DND-41 (cell line): ENCODE measurements around the gene ZNF888.
A peak's percentile ranks its signal among the peaks of the same experiment; 100 is the strongest.
"Not testable (repeated sequence)": the region's sequence is repeated elsewhere in the genome, so short reads cannot be mapped to it uniquely, and the experiment has no call there.

Experiments used
- ATAC-seq: fragments of 200-7000 bp; cut with Tn5 transposase; 3 replicates; pipeline ENCODE4 v1.9.1; 2021; ENCODE audit warnings: low read depth; ENCODE audit not compliant: insufficient read depth
- DNase-seq: peaks from one replicate; pipeline ENCODE4 v3.0.0-alpha.2; 2020
- H2AFZ ChIP-seq: 2 replicates; pipeline ENCODE4 v1.6.0; 2012; ENCODE audit warnings: low read depth, low read length
- H3K27ac ChIP-seq: 2 replicates; pipeline ENCODE4 v1.5.1; 2012; ENCODE audit warnings: low read length, inconsistent platforms
- H3K27me3 ChIP-seq: fragments of 200-600 bp; sonication (generic); 2 replicates; pipeline ENCODE4 v1.6.0; 2012; ENCODE audit warnings: low read length, mild to moderate bottlenecking, inconsistent platforms; ENCODE audit not compliant: insufficient read depth, poor library complexity
- H3K36me3 ChIP-seq: 2 replicates; pipeline ENCODE4 v1.5.1; 2012; ENCODE audit warnings: low read length, inconsistent platforms; ENCODE audit not compliant: insufficient read depth
- H3K4me1 ChIP-seq: 2 replicates; pipeline ENCODE4 v1.5.1; 2012; ENCODE audit warnings: mild to moderate bottlenecking, low read length; ENCODE audit not compliant: insufficient read depth
- H3K4me2 ChIP-seq: 2 replicates; pipeline ENCODE4 v1.6.0; 2012; ENCODE audit warnings: mild to moderate bottlenecking, moderate library complexity, low read length, inconsistent platforms; ENCODE audit not compliant: insufficient read depth
- H3K4me3 ChIP-seq, 2 experiments: fragments of 200-600 bp in 1 of 2; shearing (Covaris generic) in 1 of 2; 2 replicates each; pipeline ENCODE4 v1.5.1; 2012 to 2016; ENCODE audit warnings: inconsistent platforms in 2 of 2, low read length in 2 of 2, mild to moderate bottlenecking in 2 of 2, low read depth in 1 of 2, moderate library complexity in 1 of 2
- H3K79me2 ChIP-seq: 2 replicates; pipeline ENCODE4 v1.6.0; 2012; ENCODE audit warnings: low read length, inconsistent platforms; ENCODE audit not compliant: insufficient read depth
- H3K9ac ChIP-seq: 2 replicates; pipeline ENCODE4 v1.6.0; 2012; ENCODE audit warnings: low read depth, mild to moderate bottlenecking, inconsistent platforms, low read length, moderate library complexity
- H3K9me3 ChIP-seq: 2 replicates; pipeline ENCODE4 v1.5.1; 2012; ENCODE audit warnings: low read length, moderate library complexity, mild to moderate bottlenecking, inconsistent platforms; ENCODE audit not compliant: insufficient read depth, severe bottlenecking
- H4K20me1 ChIP-seq: 2 replicates; pipeline ENCODE4 v1.6.0; 2012; ENCODE audit warnings: low read length; ENCODE audit not compliant: insufficient read depth
- CTCF ChIP-seq: IDR thresholded peaks from 2 replicates; pipeline ENCODE4 v1.5.1; 2012; ENCODE audit warnings: borderline replicate concordance, low read length, moderate library complexity, mild to moderate bottlenecking; ENCODE audit not compliant: poor library complexity, severe bottlenecking; ENCODE audit errors: extremely low read depth
- EZH2 ChIP-seq: IDR thresholded peaks from 3 replicates; pipeline ENCODE4 v1.6.1; 2012; ENCODE audit warnings: borderline replicate concordance, low read depth, mild to moderate bottlenecking, moderate library complexity, low read length, inconsistent platforms; ENCODE audit not compliant: severe bottlenecking

ZNF888 gene

GRCh38 chr19:52889076-52889475, 34.2 kb downstream of the ZNF888 start:
- Histone ChIP-seq H3K36me3 (peaks cover 77% of the 10 kb centered on the region), H3K4me3 (no peak overlapping the region), H3K27me3 (no peaks in the 10 kb centered on the region), H3K79me2 (peaks cover 12% of the 10 kb centered on the region), H3K27ac (no peak overlapping the region), H3K9ac (no peak overlapping the region), H2AFZ (no peak overlapping the region), H3K9me3 (no peaks in the 10 kb centered on the region), H3K4me1 (no peaks in the 10 kb centered on the region), H4K20me1 (peaks cover 6% of the 10 kb centered on the region; the same call in 1 of the 2 replicates), H3K4me2 (no peak overlapping the region)
- no peak for DNase-seq
- TF ChIP-seq EZH2, result no peak
- TF ChIP-seq CTCF, result no peak
- no peak for ATAC-seq

- no peak for DNase-seq
- H3K9me3 ChIP-seq, result no peaks in the 10 kb centered on the region
- TF ChIP-seq CTCF (no peak), EZH2 (no peak)
- H3K36me3 ChIP-seq, result peaks cover 69% of the 10 kb centered on the region
- H3K4me2 ChIP-seq, result no peak overlapping the region
- H3K4me3 ChIP-seq, result no peak overlapping the region
- H3K27me3 ChIP-seq, result no peaks in the 10 kb centered on the region
- H3K4me1 ChIP-seq, result no peaks in the 10 kb centered on the region
- no peak for ATAC-seq
- no peaks in the 10 kb centered on the region for H3K79me2 ChIP-seq
- H3K27ac ChIP-seq, result no peak overlapping the region
- H2AFZ ChIP-seq, result no peak overlapping the region
- H4K20me1 ChIP-seq, result no peaks in the 10 kb centered on the region
- H3K9ac ChIP-seq, result no peak overlapping the region
Measured at GRCh38 chr19:52880895-52881389, 42.3 kb downstream of the ZNF888 start.

GRCh38 chr19:52872996-52873395, 50.2 kb downstream of the ZNF888 start:
- not testable (repeated sequence) for H4K20me1 ChIP-seq, H3K27me3 ChIP-seq, H3K9ac ChIP-seq, ATAC-seq, H3K36me3 ChIP-seq, H2AFZ ChIP-seq, DNase-seq, H3K4me2 ChIP-seq, H3K9me3 ChIP-seq, H3K79me2 ChIP-seq, H3K27ac ChIP-seq, H3K4me3 ChIP-seq, H3K4me1 ChIP-seq

DNA sequence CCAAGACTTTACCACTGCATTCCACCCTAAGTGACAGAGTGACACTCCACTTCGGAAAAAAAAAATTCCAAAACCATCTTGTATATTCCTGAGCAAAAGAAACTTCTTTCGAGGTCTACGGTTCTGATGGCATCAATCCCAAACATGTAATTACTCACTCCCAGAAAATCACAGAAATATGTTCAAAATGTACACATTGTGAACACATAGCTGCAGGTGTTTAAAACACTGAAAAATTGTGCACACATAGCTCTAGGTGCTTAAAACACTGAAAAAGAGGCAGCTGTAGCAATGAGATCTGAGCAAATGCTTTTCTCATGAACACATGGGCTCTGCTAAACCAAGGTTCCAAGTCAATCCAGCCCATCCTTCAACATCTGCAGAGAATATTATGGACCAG, 51.8 kb downstream of the ZNF888 start:
- H3K27me3 ChIP-seq, result no peaks in the 10 kb centered on the region
- no peak overlapping the region for H3K4me2 ChIP-seq
- ATAC-seq (no peak), DNase-seq (no peak)
- H3K9ac ChIP-seq, result no peak overlapping the region
- no peaks in the 10 kb centered on the region for H3K36me3 ChIP-seq
- H3K9me3 ChIP-seq, result no peaks in the 10 kb centered on the region
- H3K4me1 ChIP-seq, result no peaks in the 10 kb centered on the region
- no peaks in the 10 kb centered on the region for H4K20me1 ChIP-seq
- no peaks in the 10 kb centered on the region for H3K79me2 ChIP-seq
- H2AFZ ChIP-seq, result no peak overlapping the region
- H3K4me3 ChIP-seq, result no peak overlapping the region
- TF ChIP-seq CTCF, result no peak
- TF ChIP-seq EZH2, result no peak
- H3K27ac ChIP-seq, result no peak overlapping the region

GRCh38 chr19:52868031-52868430, 55.2 kb downstream of the ZNF888 start:
- H3K4me2 ChIP-seq, H2AFZ ChIP-seq, H3K4me3 ChIP-seq, H3K9ac ChIP-seq, H3K4me1 ChIP-seq, H3K79me2 ChIP-seq, DNase-seq, H3K27ac ChIP-seq, ATAC-seq, H3K27me3 ChIP-seq, H3K36me3 ChIP-seq, H4K20me1 ChIP-seq, H3K9me3 ChIP-seq: not testable (repeated sequence)

DNA sequence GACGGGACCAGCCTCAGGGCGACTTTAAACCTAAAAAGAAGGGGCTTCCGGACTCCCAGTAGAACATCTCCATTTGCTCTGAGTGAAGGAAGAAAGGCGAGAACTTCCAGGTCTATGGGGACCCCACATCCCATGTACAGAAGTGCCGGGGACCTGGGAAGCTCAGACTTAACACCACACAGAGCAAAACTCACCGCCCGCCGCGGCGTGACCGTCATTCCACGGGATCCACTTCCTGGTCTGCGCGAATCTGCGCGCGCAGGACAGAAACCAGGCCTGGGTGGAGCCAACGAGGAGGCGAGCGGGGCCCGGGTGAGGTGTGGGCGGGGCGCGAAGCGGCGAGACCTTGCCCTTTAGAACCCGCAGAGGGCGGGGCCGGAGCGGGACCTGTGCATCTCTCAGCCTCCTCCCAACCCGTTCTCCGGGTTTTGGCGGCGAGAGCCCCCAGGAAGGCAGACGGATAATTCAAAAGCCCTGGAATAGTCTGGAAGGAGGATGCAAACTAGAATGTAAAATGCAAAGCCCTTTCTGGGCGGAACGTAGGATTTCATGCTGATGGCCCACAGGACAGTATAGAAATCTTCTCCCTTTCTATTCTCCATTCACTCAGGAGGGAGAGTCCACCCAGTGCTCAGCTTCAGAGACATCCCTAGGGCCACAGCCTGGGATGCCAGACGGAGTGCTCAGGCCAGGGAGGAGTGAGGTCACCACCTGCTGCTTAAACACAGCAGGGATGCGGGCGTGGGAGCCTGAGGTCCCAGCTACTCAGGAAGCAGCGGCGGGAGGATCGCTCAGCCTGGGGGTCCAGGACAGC, 65.6 kb downstream of the ZNF888 start, which contains the start of gene ZNF468:
TSS of gene ZNF468 (minus strand) at position 242 of the 814 bp plus-strand sequence. CDS start 3,347 bp downstream, outside the sequence.
- peak within 1 kb of the TSS; percentile 87 for H2AFZ ChIP-seq
- peaks cover 33% of the 10 kb centered on the region for H3K79me2 ChIP-seq
- peak within 1 kb of the TSS; percentile 87 for H3K27ac ChIP-seq
- not testable (repeated sequence) for H4K20me1 ChIP-seq, H3K9me3 ChIP-seq, H3K27me3 ChIP-seq
- H3K4me2 ChIP-seq, result peak within 1 kb of the TSS; percentile 98
- ATAC-seq (peak; percentile 96), DNase-seq (peak; percentile 84)
- H3K4me3 ChIP-seq, result peak within 1 kb of the TSS; percentile 78 to 92
- H3K4me1 ChIP-seq, result peaks cover 23% of the 10 kb centered on the region
- H3K9ac ChIP-seq, result peak within 1 kb of the TSS; percentile 65
- H3K36me3 ChIP-seq, result peaks cover 23% of the 10 kb centered on the region
